Fibroblast of lung (primary cell): ENCODE measurements around the gene MYO18B. TPM values are rescaled to one million over a fixed set of nuclear protein-coding genes. Genes with fewer than 3 reads are reported as not detected.

ENCODE experiments used
- DNase-seq, 2 donors: peaks; one replicate each; pipeline versions ENCODE4 v3.0.0 to v3.0.0-alpha.2; 2010; ENCODE audit warnings: low read depth in 2 of 2
- H2AFZ ChIP-seq: 2 replicates; pipeline ENCODE4 v1.5.1; 2012; ENCODE audit warnings: low read length, control low read depth, inconsistent platforms
- H3K27ac ChIP-seq: 2 replicates; pipeline ENCODE4 v1.5.1; 2011; ENCODE audit warnings: low read length, control low read depth; ENCODE audit not compliant: insufficient read depth
- H3K27me3 ChIP-seq: 2 replicates; pipeline ENCODE4 v1.5.1; 2011; ENCODE audit warnings: mild to moderate bottlenecking, low read length; ENCODE audit not compliant: control insufficient read depth, insufficient read depth
- H3K36me3 ChIP-seq: 2 replicates; pipeline ENCODE4 v1.5.1; 2011; ENCODE audit warnings: low read length; ENCODE audit not compliant: control insufficient read depth, insufficient read depth
- H3K4me1 ChIP-seq: 2 replicates; pipeline ENCODE4 v1.5.1; 2011; ENCODE audit warnings: low read length; ENCODE audit not compliant: control insufficient read depth, insufficient read depth; ENCODE audit errors: extremely low read depth
- H3K4me2 ChIP-seq: 2 replicates; pipeline ENCODE4 v1.5.1; 2011; ENCODE audit warnings: low read length, control low read depth; ENCODE audit not compliant: insufficient read depth; ENCODE audit errors: extremely low read depth
- H3K4me3 ChIP-seq, 4 experiments: fragments of 200-600 bp in 1 of 4; sonication (generic) in 1 of 4; replicated peaks in 1 of 4; 2 replicates each; pipeline ENCODE4 v1.5.1; 2011 to 2016; ENCODE audit warnings: low read length in 4 of 4, low read depth in 3 of 4, mild to moderate bottlenecking in 3 of 4, control low read depth in 2 of 4, inconsistent platforms in 1 of 4, mixed read lengths in 1 of 4; ENCODE audit not compliant: insufficient read depth in 1 of 4; ENCODE audit errors: control extremely low read depth in 1 of 4
- H3K79me2 ChIP-seq: 2 replicates; pipeline ENCODE4 v1.5.1; 2012; ENCODE audit warnings: mild to moderate bottlenecking, low read length, inconsistent platforms; ENCODE audit not compliant: control insufficient read depth, insufficient read depth
- H3K9ac ChIP-seq: 2 replicates; pipeline ENCODE4 v1.5.1; 2011; ENCODE audit warnings: mild to moderate bottlenecking, low read length, control low read depth; ENCODE audit not compliant: insufficient read depth
- H3K9me3 ChIP-seq: 2 replicates; pipeline ENCODE4 v1.5.1; 2012; ENCODE audit warnings: low read depth, low read length; ENCODE audit not compliant: control insufficient read depth, insufficient read depth
- H4K20me1 ChIP-seq: 2 replicates; pipeline ENCODE4 v1.5.1; 2011; ENCODE audit warnings: low read length; ENCODE audit not compliant: control insufficient read depth, insufficient read depth; ENCODE audit errors: extremely low read depth
- EZH2 ChIP-seq: IDR thresholded peaks from 2 replicates; pipeline ENCODE4 v1.5.1; 2012; ENCODE audit warnings: low read length, control low read depth, mild to moderate bottlenecking; ENCODE audit errors: missing control alignments
- polyA plus RNA-seq, 2 donors: library from polyadenylated mRNA; depleted of rRNA in 1 of 2; stranded (reverse) in 1 of 2; unstranded in 1 of 2; fragments of >200 nt; gene quantifications; 2 replicates each; pipeline ENCODE4 v1.2.1, GENCODE V29; 2011 to 2012; ENCODE audit warnings: missing spikeins in 1 of 2
- total RNA-seq: library from RNA; depleted of rRNA; stranded (reverse); fragments of >200 nt; gene quantifications from 2 replicates; pipeline ENCODE4 v1.2.1, GENCODE V29; 2014
- TF ChIP-seq, protein P1 (sequence below), 2 donors: IDR thresholded peaks in 1 of 2; conservative IDR thresholded peaks in 1 of 2; 1 replicate in 1 of 2; 2 replicates in 1 of 2; pipeline ENCODE4 v1.5.1; 2011 to 2012; ENCODE audit warnings: low read length in 2 of 2, control low read depth in 1 of 2, inconsistent platforms in 1 of 2, low read depth in 1 of 2, mild to moderate bottlenecking in 1 of 2

MYO18B gene
- total and polyA plus RNA-seq, 2 donors (not counting 1 experiment from before 2014, with no cell fraction given), result 0.17 TPM; not detected in 1

DNA sequence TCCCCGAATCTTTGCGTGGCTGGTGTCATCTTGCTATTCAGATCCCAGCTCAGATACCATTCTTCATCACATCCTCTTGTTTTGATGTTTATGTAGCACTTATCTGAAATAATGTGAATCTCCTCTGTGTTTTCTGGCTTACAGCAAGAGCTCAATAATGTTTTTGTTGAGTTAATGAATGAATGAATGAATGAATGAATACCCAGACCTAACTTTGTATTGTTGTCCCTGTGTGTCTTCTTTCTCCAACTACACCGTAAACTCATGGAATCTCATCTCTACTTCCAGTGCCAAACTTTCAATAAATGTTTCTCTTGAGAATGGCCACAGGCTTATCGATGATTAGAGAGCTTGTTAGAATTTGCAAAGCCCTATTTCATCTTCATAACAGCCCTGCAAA lies 110.2 kb downstream of the MYO18B start:
- Histone ChIP-seq H4K20me1 (no peaks in the 10 kb centered on the region), H3K4me3 (no peak overlapping the region), H3K4me2 (no peak overlapping the region), H3K79me2 (no peaks in the 10 kb centered on the region), H3K4me1 (no peaks in the 10 kb centered on the region), H3K36me3 (no peaks in the 10 kb centered on the region), H3K27me3 (no peaks in the 10 kb centered on the region), H3K9ac (no peak overlapping the region), H2AFZ (no peak overlapping the region), H3K9me3 (no peaks in the 10 kb centered on the region), H3K27ac (no peak overlapping the region)
- TF ChIP-seq, protein P1, sequence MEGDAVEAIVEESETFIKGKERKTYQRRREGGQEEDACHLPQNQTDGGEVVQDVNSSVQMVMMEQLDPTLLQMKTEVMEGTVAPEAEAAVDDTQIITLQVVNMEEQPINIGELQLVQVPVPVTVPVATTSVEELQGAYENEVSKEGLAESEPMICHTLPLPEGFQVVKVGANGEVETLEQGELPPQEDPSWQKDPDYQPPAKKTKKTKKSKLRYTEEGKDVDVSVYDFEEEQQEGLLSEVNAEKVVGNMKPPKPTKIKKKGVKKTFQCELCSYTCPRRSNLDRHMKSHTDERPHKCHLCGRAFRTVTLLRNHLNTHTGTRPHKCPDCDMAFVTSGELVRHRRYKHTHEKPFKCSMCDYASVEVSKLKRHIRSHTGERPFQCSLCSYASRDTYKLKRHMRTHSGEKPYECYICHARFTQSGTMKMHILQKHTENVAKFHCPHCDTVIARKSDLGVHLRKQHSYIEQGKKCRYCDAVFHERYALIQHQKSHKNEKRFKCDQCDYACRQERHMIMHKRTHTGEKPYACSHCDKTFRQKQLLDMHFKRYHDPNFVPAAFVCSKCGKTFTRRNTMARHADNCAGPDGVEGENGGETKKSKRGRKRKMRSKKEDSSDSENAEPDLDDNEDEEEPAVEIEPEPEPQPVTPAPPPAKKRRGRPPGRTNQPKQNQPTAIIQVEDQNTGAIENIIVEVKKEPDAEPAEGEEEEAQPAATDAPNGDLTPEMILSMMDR (conservative IDR thresholded peaks at IDR 0.05 in 1 of 2, IDR thresholded peaks at IDR 0.05 in 1 of 2; ENCODE audit: low read depth in 1 of 2, low read length in 2 of 2), result no peak
- TF ChIP-seq EZH2, result no peak
- no peak for DNase-seq

GRCh38 chr22:25853078-25853477 lies 111.1 kb downstream of the MYO18B start:
- no peak for DNase-seq
- no peak overlapping the region for H3K27ac ChIP-seq

GRCh38 chr22:25853501-25854284 lies 111.7 kb downstream of the MYO18B start:
- Histone ChIP-seq H3K27me3 (no peaks in the 10 kb centered on the region), H3K27ac (no peak overlapping the region), H3K4me2 (no peak overlapping the region), H3K36me3 (no peaks in the 10 kb centered on the region), H4K20me1 (no peaks in the 10 kb centered on the region), H3K79me2 (no peaks in the 10 kb centered on the region), H3K9me3 (no peaks in the 10 kb centered on the region), H2AFZ (no peak overlapping the region), H3K4me1 (no peaks in the 10 kb centered on the region), H3K9ac (no peak overlapping the region), H3K4me3 (no peak overlapping the region)
- TF ChIP-seq, protein P1 (conservative IDR thresholded peaks at IDR 0.05 in 1 of 2, IDR thresholded peaks at IDR 0.05 in 1 of 2; ENCODE audit: low read depth in 1 of 2, low read length in 2 of 2), result no peak
- no peak for TF ChIP-seq EZH2
- DNase-seq, result no peak

More at GRCh38 chr22:25853078-25853477, 111.1 kb downstream of the MYO18B start:
- Histone ChIP-seq H3K4me1 (no peaks in the 10 kb centered on the region), H3K9ac (no peak overlapping the region), H2AFZ (no peak overlapping the region), H3K4me3 (no peak overlapping the region), H3K4me2 (no peak overlapping the region), H3K27me3 (no peaks in the 10 kb centered on the region), H3K79me2 (no peaks in the 10 kb centered on the region), H3K9me3 (no peaks in the 10 kb centered on the region), H4K20me1 (no peaks in the 10 kb centered on the region), H3K36me3 (no peaks in the 10 kb centered on the region)
- TF ChIP-seq, protein P1 (conservative IDR thresholded peaks at IDR 0.05 in 1 of 2, IDR thresholded peaks at IDR 0.05 in 1 of 2; ENCODE audit: low read depth in 1 of 2, low read length in 2 of 2), result no peak
- no peak for TF ChIP-seq EZH2
